GM12891 (cell line): ENCODE measurements around the gene PTPN4. TPM values are rescaled to one million over a fixed set of nuclear protein-coding genes. Genes with fewer than 3 reads are reported as not detected.

Experiments used
- DNase-seq: peaks from one replicate; pipeline ENCODE4 v3.0.0; 2011; ENCODE audit warnings: low spot score; ENCODE audit not compliant: insufficient read length
- FAIRE-seq: peaks from 2 replicates; lab custom pipeline; 2011; peaks lifted over from hg19 to GRCh38; lab: Jason Lieb, UNC
- PAX5 ChIP-seq: IDR thresholded peaks from 2 replicates; pipeline ENCODE4 v1.6.1; 2011; ENCODE audit warnings: low read length, moderate library complexity, mild to moderate bottlenecking; ENCODE audit not compliant: insufficient read depth, severe bottlenecking
- POLR2A ChIP-seq: IDR thresholded peaks from 2 replicates; pipeline ENCODE4 v1.6.1; 2011; ENCODE audit warnings: low read depth, low read length, control low read depth
- POLR2AphosphoS5 ChIP-seq: IDR thresholded peaks from 2 replicates; pipeline ENCODE4 v1.6.1; 2011; ENCODE audit warnings: low read depth, low read length, control low read depth
- POU2F2 ChIP-seq: IDR thresholded peaks from 2 replicates; pipeline ENCODE4 v1.6.1; 2011; ENCODE audit warnings: low read depth, mild to moderate bottlenecking, control low read depth, low read length, moderate library complexity
- SPI1 ChIP-seq: IDR thresholded peaks from 2 replicates; pipeline ENCODE4 v1.6.1; 2011; ENCODE audit warnings: low read depth, low read length, control low read depth
- TAF1 ChIP-seq: IDR thresholded peaks from 2 replicates; pipeline ENCODE4 v1.6.1; 2011; ENCODE audit warnings: low read depth, low read length, control low read depth
- polyA plus RNA-seq: library from polyadenylated mRNA; unstranded; fragments of >200 nt; gene quantifications from one replicate; pipeline ENCODE4 v1.2.1, GENCODE V29; 2012; ENCODE audit warnings: low read depth, missing spikeins, inconsistent platforms; ENCODE audit not compliant: missing spikeins

Gene PTPN4, protein sequence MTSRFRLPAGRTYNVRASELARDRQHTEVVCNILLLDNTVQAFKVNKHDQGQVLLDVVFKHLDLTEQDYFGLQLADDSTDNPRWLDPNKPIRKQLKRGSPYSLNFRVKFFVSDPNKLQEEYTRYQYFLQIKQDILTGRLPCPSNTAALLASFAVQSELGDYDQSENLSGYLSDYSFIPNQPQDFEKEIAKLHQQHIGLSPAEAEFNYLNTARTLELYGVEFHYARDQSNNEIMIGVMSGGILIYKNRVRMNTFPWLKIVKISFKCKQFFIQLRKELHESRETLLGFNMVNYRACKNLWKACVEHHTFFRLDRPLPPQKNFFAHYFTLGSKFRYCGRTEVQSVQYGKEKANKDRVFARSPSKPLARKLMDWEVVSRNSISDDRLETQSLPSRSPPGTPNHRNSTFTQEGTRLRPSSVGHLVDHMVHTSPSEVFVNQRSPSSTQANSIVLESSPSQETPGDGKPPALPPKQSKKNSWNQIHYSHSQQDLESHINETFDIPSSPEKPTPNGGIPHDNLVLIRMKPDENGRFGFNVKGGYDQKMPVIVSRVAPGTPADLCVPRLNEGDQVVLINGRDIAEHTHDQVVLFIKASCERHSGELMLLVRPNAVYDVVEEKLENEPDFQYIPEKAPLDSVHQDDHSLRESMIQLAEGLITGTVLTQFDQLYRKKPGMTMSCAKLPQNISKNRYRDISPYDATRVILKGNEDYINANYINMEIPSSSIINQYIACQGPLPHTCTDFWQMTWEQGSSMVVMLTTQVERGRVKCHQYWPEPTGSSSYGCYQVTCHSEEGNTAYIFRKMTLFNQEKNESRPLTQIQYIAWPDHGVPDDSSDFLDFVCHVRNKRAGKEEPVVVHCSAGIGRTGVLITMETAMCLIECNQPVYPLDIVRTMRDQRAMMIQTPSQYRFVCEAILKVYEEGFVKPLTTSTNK
- polyA plus RNA-seq, result 6.3 TPM

DNA sequence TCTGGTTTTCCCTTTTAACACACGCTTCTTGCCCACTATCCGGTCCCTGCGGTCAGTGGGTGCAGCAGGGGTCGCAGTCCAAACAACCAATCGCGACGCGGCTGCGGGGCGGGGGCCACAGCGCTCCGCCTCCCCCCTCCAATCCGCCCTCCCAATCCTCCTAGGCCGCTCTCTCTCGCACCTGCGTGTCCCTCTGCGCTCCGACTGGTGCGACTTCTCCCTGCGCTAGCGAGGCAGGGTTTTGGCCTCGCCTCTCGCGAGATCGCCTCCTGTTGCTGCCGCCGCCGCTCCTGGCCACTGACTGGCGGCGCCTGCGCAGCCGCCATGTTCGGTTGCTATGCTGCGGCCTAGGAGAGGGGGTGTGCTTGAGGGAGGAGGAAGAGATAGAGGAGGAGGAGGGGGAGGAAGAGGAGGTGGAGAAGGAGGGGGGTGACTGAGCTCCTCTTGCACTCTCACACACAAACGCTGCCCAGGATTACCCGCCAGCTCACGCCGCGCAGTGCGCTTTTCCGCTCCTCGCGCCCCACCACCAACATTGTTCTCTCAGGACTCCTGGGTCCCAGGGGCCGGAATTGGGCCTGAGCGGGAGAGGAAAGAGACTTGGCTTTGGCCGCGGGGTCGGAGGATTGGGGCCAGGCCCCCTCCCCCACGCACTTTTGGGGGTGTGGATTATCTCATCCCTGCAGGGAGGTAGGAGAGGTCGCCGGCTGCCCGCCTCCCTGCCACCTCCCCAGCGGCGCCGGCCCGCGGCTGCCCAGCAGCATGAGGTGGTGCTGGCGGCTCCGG, at the start of gene PTPN4:
Gene PTPN4 (plus strand): TSS at position 472 of the 786 bp plus-strand sequence. CDS start 49,932 bp downstream, outside the sequence.
- FAIRE-seq, result peak; percentile 99
- TF ChIP-seq SPI1 (peak; percentile 47; the same call in 1 of the 2 replicates), POU2F2 (peak; percentile 31; the same call in 1 of the 2 replicates), TAF1 (peak; percentile 56; the same call in 1 of the 2 replicates), POLR2A (peak; percentile 84), POLR2AphosphoS5 (peak; percentile 80), PAX5 (no peak)
- peak; percentile 87 for DNase-seq

DNA sequence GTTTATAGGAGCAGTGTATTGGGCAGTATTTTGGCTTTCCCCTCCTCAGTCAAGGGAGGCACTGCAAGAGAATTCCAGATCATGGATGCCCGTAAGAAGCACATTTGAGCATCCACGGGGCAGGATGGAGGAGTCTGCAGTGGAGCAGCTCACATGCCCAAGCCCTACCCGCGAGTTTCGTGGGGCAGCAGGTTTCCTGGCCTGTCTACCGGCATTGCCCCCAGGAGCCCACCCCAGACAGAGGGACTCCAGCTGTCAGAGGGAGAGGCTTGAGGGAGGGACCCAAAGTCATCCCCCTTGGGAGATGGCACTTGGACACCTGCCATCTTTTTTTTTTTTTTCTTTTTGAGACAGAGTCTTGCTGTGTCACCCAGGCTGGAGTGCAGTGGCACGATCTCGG, 49.4 kb upstream of the PTPN4 start:
- TF ChIP-seq POLR2A (no peak), POU2F2 (no peak), POLR2AphosphoS5 (no peak), SPI1 (no peak), TAF1 (no peak), PAX5 (no peak)
- DNase-seq, result no peak
- no peak for FAIRE-seq

DNA sequence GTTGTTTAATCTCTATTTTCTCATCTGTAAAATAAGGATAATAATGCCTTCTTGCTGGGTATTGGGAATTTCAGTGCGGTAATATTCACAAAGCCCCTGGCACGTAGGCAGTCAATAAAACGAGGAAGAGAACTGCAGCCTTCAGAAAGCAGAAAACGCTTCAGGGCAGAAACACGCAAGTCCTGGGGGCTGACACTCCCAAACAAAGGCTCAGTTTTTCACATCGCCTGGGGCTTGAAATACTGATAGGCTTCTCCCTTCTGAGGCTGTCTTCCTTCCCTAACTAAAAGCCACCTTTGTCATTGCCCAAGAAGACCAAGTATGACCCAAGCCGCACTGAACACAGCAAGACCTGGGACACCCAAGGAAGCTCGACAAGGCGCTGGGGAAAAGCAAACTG, 48.4 kb upstream of the PTPN4 start:
- TF ChIP-seq POU2F2, result no peak
- TF ChIP-seq TAF1, result no peak
- no peak for TF ChIP-seq SPI1
- TF ChIP-seq POLR2AphosphoS5, result no peak
- no peak for TF ChIP-seq POLR2A
- no peak for TF ChIP-seq PAX5
- no peak for FAIRE-seq
- DNase-seq, result no peak

DNA sequence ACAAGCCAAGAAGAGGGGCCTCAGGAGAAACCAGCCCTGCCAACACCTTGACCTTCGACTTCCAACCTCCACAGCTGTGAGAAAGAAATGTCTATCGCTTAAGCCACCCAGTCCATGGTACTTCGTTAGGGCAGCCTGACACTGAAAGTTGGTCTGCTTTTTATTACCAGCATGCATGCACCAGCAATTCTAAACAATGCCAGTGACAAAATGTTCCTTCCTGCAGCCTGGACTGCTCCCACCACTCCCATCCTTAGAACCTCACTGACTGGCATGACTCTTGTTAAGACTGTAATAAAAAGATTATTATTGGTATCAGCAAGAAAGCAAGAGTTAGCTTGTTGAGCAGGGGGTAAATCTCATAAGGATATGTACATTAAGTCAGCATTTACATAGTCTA, 47.2 kb upstream of the PTPN4 start:
- no peak for FAIRE-seq
- TF ChIP-seq POLR2A (no peak), SPI1 (no peak), TAF1 (no peak), PAX5 (no peak), POU2F2 (no peak), POLR2AphosphoS5 (no peak)

DNA sequence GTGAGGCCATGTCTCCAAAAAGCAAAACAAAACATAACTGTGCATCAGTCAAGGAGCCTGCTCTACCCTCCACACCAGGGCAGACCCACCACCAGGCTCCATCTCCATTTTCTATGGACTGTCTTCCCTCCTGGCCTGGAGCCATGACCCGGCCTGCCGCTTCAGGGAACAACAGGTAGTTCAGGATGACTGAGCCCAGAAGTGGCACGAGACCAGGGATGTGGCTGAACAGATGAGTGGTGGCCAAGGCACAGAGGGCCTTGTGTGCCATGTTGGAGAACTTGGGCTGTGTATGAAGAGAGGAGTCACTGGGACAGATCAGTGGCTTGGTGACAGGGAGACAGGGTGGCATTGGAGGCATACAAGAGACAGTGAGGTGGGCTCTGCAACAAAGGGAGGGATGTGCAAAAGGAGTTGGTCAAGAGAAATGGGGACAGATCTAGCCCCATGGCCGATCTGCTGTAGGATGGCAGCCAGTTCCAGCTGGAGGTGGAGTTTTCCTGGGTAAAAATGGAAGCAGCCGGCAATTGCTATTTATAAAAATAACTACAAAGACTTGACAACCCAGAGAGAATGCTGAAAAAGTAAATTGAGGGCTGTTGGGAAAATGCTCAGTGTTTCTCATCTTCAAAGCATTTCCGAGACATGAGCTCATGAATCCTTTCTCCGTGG, 45.8 kb upstream of the PTPN4 start:
- TF ChIP-seq TAF1 (no peak), POLR2A (no peak), POLR2AphosphoS5 (no peak), PAX5 (no peak), POU2F2 (no peak), SPI1 (no peak)
- FAIRE-seq, result no peak
- no peak for DNase-seq

More for the DNA sequence above, 47.2 kb upstream of the PTPN4 start:
- no peak for DNase-seq

DNA sequence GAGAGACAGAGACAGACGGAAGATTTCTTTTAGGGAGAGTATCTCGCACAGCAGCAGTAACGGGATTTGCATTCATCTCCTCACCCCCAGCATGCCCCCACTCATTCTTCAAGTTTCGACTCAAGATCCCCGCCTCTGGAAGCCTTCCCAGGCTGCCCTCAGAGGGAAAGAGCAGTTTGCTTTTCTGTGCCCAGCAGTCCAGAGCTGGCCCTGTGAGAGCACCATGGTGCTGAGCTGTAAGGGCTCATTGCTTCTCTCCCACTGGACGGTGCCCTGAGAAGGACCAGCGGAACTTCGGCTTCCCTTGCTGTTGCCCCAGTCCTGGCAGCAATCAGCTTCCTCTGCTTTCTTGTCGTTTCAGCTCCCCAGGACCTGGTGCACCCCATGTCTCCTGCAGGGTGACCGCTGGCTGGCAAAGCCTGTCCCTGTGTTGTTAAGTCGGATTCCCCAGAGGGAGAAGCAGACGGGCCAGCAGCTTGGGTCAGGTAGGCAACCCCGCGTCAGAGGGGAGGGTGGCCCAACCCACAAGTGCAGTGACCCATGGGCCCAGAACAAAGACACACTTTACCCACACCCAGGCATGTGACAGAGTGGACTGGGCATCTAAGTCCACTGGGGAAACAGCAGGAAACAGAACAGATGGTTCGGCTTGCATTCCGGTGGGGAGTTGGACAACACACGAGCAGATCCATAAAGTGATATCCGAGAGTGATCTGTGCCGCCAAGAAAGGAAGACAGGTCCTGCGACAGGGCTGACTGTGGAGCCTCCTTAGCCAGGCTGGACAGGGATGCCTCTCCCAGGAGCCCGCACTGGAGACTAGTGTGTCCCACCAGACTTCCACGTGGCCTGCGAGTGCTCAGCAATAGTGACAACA, 44.1 kb upstream of the PTPN4 start:
- DNase-seq (no peak), FAIRE-seq (no peak)
- no peak for TF ChIP-seq TAF1
- no peak for TF ChIP-seq SPI1
- no peak for TF ChIP-seq PAX5
- TF ChIP-seq POU2F2, result no peak
- no peak for TF ChIP-seq POLR2AphosphoS5

DNA sequence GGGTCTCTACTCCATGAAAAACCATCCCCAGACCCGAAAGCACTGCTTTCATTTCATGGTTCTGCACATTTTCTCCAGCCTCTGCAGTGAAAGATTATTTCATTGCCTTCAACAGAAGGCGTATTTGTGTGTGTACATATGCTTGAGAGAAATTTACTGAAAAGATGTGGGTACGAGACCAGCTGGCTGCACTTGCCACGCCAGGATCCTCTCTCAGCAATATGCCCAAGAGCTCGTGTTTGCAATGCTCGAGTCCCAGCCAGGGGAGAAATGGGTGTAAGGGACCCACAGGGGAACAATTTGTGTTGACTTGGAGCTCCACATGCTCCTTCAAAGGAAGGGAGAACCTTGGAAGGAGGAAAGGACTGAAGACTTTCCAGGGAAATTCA, 43.4 kb upstream of the PTPN4 start:
- DNase-seq (no peak), FAIRE-seq (no peak)
- TF ChIP-seq SPI1, result no peak
- no peak for TF ChIP-seq PAX5
- TF ChIP-seq POLR2AphosphoS5, result no peak
- TF ChIP-seq POLR2A, result no peak
- TF ChIP-seq POU2F2, result no peak
- TF ChIP-seq TAF1, result no peak
